ENCODE measurements around the gene ALDH16A1. TPM values are rescaled to one million over a fixed set of nuclear protein-coding genes. Genes with fewer than 3 reads are reported as not detected.
A peak's percentile ranks its signal among the peaks of the same experiment; 100 is the strongest.

Gene ALDH16A1
- total RNA-seq, 1 donor, result 26.4 TPM

DNA sequence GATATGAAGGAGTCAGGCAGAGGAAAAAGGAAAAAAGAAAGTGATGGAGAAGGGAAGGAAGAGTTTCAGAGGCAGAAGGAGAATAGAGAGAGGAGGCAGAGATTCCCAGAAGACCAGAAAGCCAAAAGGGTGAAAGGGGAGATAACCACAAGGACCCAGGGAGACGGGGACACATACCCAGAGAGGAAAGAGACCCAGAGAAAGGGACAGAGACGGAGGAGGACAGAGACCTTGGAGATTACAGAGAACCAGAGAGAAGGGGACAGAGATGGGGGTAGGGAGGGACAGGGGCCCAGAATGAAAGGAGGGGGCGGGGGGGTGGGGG, 31.2 kb upstream of the ALDH16A1 start:
- Histone ChIP-seq H3K4me2 (ENCODE audit: insufficient read depth, low read length) (no peak overlapping the region), H2AFZ (ENCODE audit: low read length) (no peak overlapping the region), H3K9me3 (ENCODE audit: low read depth, low read length) (no peaks in the 10 kb centered on the region), H4K20me1 (ENCODE audit: insufficient read depth, low read length) (peaks cover 3% of the 10 kb centered on the region), H3K27ac (ENCODE audit: low read depth, low read length) (no peak overlapping the region), H3K79me2 (ENCODE audit: insufficient read depth, low read length) (no peaks in the 10 kb centered on the region), H3K4me3 (ENCODE audit: insufficient read depth, low read length) (no peak overlapping the region), H3K36me3 (ENCODE audit: insufficient read depth, low read length) (no peaks in the 10 kb centered on the region), H3K27me3 (ENCODE audit: insufficient read depth, low read length) (peaks cover 92% of the 10 kb centered on the region), H3K4me1 (ENCODE audit: insufficient read depth, low read length) (no peaks in the 10 kb centered on the region)
- TF ChIP-seq CTCF (IDR thresholded peaks at IDR 0.05; ENCODE audit: extremely low read depth, low read depth, low read length), result no peak
- DNase-seq (ENCODE audit: insufficient read length, low spot score, missing footprints), result peak; percentile 73

DNA sequence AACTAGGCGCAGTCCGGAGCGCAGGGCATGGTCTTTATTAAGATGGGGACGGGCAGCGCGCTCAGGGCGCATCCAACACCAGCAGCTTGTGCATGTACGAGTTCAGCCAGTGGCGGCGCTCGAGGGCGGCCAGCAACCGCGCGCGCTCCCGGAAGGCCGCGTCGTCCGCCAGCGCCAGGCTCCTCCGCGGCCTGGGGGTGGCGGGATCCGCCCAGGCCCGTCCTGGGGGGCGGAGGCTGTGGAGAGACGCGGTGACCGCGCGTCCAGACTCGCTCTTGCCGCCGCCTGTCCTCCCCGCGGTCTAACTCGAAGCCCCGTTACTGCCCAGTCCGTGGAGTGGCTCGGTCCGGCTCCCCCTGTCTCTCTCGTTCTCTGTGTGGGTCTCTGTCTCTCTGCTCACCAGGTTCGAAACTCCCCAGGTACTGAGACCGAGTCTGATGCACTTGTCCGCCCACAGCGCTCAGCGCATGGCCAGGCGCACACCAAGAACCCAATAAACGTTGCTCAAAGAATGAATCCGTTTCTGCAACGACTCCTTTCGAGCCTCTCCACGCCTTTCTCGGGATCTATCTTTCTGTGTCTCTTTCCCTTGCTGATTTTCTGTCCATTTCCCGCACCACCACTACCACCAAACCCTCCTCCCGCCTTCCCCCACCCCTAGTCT, 30.5 kb upstream of the ALDH16A1 start:
- H3K4me1 ChIP-seq (ENCODE audit: insufficient read depth, low read length), result no peaks in the 10 kb centered on the region
- no peaks in the 10 kb centered on the region for H3K79me2 ChIP-seq (ENCODE audit: insufficient read depth, low read length)
- H3K27ac ChIP-seq (ENCODE audit: low read depth, low read length), result no peak overlapping the region
- no peak for TF ChIP-seq CTCF (IDR thresholded peaks at IDR 0.05; ENCODE audit: extremely low read depth, low read depth, low read length)
- H3K4me2 ChIP-seq (ENCODE audit: insufficient read depth, low read length), result peak overlapping the region; percentile 48
- H3K27me3 ChIP-seq (ENCODE audit: insufficient read depth, low read length), result peaks cover 96% of the 10 kb centered on the region
- peak overlapping the region; percentile 22 for H3K4me3 ChIP-seq (ENCODE audit: insufficient read depth, low read length)
- no peak overlapping the region for H2AFZ ChIP-seq (ENCODE audit: low read length)
- DNase-seq (ENCODE audit: insufficient read length, low spot score, missing footprints), result peak; percentile 84
- H4K20me1 ChIP-seq (ENCODE audit: insufficient read depth, low read length), result peaks cover 3% of the 10 kb centered on the region
- H3K9me3 ChIP-seq (ENCODE audit: low read depth, low read length), result no peaks in the 10 kb centered on the region
- no peaks in the 10 kb centered on the region for H3K36me3 ChIP-seq (ENCODE audit: insufficient read depth, low read length)

DNA sequence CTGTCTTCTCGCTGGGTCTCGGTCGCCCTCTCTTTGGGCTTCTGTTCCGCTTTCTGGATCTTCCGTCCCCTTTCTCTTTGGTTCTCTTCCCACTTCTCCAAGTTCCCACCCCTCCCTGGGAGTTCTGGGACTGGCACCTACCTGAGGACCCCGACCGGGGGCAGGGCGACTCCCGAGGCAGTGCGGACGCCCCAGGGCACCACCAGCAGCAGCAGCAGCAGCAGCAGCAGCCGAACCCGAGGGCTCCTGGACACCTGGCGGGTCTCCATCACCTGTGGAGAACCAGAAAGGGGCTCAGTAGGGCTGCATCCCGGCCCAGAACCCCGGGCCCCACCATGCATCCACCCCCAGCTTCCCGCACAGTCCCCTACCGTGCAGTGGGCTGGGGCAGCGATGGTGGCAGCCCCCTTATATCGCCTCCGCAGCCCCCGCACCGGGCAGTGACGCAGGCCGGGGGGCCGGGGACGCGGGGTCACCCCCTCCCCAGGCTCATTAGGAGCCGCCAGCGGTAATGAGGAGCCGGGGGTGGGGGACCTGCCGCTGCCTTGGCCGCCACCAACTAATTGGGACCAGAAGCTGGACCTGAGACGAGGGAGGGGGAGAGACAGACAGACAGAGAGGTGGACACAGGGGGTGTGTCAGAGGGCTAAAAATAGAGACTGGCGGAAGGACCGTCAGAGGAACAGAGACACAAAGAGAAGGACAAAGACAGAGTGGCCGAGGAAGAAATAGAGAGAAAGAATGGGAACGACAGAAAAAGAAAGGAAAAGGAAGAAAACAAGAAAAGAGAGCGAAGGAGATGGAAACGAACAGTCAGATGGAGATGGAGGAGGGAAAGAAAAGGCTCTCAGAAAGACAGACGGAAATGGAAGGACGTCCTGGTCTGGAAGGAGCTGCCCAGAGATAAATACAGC, 29.7 kb upstream of the ALDH16A1 start, which contains the start of gene PTH2:
TSS of gene PTH2 (minus strand) at position 371 of the 914 bp plus-strand sequence. CDS start at position 269, 102 bp downstream.
- H3K9me3 ChIP-seq (ENCODE audit: low read depth, low read length), result no peaks in the 10 kb centered on the region
- no peaks in the 10 kb centered on the region for H3K4me1 ChIP-seq (ENCODE audit: insufficient read depth, low read length)
- no peaks in the 10 kb centered on the region for H3K36me3 ChIP-seq (ENCODE audit: insufficient read depth, low read length)
- peak; percentile 82 for DNase-seq (ENCODE audit: insufficient read length, low spot score, missing footprints)
- H2AFZ ChIP-seq (ENCODE audit: low read length), result no peak within 1 kb of the TSS
- peaks cover 3% of the 10 kb centered on the region for H4K20me1 ChIP-seq (ENCODE audit: insufficient read depth, low read length)
- H3K79me2 ChIP-seq (ENCODE audit: insufficient read depth, low read length), result no peaks in the 10 kb centered on the region
- TF ChIP-seq CTCF (IDR thresholded peaks at IDR 0.05; ENCODE audit: extremely low read depth, low read depth, low read length), result no peak
- H3K27ac ChIP-seq (ENCODE audit: low read depth, low read length), result no peak within 1 kb of the TSS
- H3K27me3 ChIP-seq (ENCODE audit: insufficient read depth, low read length), result peaks cover 95% of the 10 kb centered on the region
- peak within 1 kb of the TSS; percentile 48 for H3K4me2 ChIP-seq (ENCODE audit: insufficient read depth, low read length)
- peak within 1 kb of the TSS; percentile 22 for H3K4me3 ChIP-seq (ENCODE audit: insufficient read depth, low read length)

DNA sequence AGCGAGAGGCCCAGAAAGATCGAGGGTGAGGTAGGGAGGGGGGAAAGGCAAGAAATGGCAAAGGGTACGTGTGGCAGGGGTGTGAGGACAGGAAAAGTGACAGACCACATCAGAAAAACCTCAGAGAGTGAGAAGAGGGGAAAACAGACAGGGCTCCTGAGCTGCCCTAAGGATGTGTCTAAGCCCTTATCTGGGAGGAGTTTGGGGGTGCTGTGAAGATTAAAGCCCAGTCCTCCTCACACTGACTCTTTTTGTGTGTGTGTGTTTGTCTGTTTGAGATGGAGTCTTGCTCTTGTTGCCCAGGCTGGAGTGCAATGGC, 29.1 kb upstream of the ALDH16A1 start:
- H2AFZ ChIP-seq (ENCODE audit: low read length), result no peak overlapping the region
- no peaks in the 10 kb centered on the region for H3K36me3 ChIP-seq (ENCODE audit: insufficient read depth, low read length)
- no peak for DNase-seq (ENCODE audit: insufficient read length, low spot score, missing footprints)
- no peak overlapping the region for H3K27ac ChIP-seq (ENCODE audit: low read depth, low read length)
- no peaks in the 10 kb centered on the region for H3K4me1 ChIP-seq (ENCODE audit: insufficient read depth, low read length)
- H3K9me3 ChIP-seq (ENCODE audit: low read depth, low read length), result no peaks in the 10 kb centered on the region
- H3K27me3 ChIP-seq (ENCODE audit: insufficient read depth, low read length), result peaks cover 96% of the 10 kb centered on the region
- TF ChIP-seq CTCF (IDR thresholded peaks at IDR 0.05; ENCODE audit: extremely low read depth, low read depth, low read length), result no peak
- no peaks in the 10 kb centered on the region for H3K79me2 ChIP-seq (ENCODE audit: insufficient read depth, low read length)
- peaks cover 3% of the 10 kb centered on the region for H4K20me1 ChIP-seq (ENCODE audit: insufficient read depth, low read length)
- H3K4me2 ChIP-seq (ENCODE audit: insufficient read depth, low read length), result no peak overlapping the region
- H3K4me3 ChIP-seq (ENCODE audit: insufficient read depth, low read length), result no peak overlapping the region

All from osteoblast (primary cell).